HG02623 (cell line): Measurements from ENCODE around the gene RAET1L.
"Not testable (repeated sequence)": the region's sequence is repeated elsewhere in the genome, so short reads cannot be mapped to it uniquely, and the experiment has no call there.

Experiments
- ATAC-seq: cut with Tn5 transposase; IDR thresholded peaks from one replicate; pipeline ENCODE4 v1.9.1; 2021; ENCODE audit warnings: moderate library complexity; ENCODE audit not compliant: unreplicated experiment

The RAET1L gene

DNA sequence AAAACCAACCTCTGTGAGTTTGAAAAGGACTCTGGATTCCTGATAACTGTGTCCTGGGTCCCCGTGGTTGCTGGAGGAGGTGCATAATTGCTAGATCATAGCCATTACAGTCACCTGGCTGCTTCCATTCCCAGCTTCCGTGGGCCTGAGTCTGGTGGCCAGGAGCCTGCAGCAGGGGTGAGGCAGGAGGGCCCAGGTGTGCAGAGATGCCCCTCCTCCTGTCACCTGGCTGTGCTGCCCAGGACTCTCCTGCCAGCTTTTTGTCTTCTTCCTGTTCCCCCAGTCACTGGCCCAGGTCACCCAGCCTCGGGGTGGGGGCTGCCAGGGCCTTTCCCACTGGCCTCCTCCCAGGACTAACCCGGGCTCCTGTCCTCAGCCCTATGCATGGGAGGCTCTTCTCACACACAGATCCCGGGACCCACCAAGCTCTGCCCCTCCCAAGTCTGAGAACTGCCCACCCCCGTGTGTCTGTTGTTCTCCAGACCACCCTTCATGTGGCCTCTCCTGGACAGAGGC, 30.0 kb downstream of the RAET1L start:
- ATAC-seq = no peak

DNA sequence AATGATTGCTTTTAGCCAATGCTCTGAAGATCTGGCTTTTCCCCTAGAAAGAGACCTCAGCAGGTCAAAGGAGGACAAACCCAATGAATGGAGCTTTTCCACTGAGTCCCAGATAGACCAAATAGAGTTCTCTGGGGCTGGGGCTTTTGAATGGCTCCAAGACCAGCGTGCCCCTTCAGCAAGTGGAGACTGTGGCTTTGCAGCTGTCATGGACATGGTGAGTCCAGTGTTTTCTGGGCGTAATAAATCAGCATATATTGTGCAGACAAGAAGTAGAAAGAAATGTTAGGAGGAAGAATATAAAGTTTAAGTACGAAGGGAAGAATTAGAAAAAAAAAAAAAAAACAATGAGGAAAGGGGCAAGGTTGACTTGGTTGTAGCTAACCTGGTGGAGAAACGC, 33.5 kb downstream of the RAET1L start:
- no peak for ATAC-seq

DNA sequence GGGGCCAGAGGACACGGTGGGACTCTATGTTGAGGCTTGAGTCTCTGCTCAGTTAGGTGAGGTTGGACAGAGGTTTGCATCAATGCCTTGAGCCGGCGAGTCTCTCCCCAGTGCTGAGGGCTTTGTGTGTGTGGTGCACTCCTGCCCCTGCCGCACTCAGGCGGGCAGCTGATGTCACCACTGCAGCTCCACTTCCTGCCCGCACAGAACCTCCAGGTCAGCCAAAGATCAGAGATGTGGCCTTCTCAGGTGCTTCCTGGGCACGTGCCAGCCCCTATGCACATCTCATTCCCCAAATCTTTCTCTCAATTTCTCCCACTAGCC, 33.9 kb downstream of the RAET1L start:
- not testable (repeated sequence) for ATAC-seq

DNA sequence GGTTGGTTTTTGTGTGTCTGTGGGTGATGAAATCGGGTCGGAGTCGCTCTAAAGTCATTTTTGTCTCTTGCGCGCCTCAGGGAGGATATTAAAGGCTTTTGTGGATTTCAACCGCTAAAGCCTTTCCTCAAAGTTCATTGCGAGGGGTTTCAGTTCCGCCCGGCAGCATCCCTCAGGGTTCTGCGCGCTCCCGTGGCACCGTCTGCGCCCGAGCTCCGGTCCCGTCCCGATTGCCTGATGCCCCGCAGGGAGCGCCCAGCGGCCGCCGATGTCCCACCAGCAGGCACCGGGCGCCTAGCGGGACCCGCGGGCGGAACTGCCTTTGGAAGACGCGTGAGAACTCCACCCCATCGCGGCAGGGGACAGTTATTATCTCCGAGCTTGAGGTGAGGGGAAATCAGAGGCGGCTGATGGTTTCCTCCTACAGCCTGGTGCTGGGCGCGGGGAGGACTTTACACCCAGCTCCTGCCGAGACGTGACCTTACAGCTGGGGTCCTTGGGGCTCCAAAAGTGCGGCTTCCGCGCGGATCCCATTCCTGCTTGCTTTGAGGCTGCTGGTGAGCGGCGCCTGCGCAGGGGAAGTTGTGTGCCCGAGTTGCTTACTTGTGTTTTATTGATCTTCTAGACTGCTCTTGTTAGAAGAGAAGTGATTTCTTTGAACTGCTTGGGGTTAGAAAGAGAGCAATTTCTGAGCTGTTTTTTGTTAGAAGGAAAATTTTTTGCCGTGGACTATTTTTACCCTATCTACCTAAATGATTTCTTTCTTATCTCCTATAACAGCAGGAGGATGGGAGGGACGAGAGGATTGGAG, 34.5 kb downstream of the RAET1L start:
- no peak for ATAC-seq

DNA sequence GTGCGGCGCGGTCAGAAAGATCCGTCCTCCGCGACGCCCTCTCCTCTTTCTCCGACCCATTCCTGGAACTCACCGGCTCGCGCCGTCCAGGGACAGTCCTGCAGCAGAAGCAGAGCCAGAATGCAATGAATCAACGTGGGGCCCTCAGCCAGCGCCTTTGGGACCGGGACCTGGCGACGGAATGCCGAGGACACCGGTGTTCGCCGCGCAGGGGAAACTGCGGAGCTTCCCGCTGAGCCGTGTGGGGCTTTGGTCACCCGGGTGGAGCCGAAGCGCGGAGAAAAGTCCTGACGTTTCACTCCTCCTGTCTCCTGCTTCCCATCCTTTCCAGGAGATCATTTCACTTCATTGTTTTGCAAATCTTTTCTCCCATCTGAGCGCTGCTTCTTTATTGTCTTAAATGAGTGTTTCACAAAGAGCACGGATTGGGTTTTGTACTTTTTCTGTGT, 35.1 kb downstream of the RAET1L start:
- ATAC-seq = no peak

DNA sequence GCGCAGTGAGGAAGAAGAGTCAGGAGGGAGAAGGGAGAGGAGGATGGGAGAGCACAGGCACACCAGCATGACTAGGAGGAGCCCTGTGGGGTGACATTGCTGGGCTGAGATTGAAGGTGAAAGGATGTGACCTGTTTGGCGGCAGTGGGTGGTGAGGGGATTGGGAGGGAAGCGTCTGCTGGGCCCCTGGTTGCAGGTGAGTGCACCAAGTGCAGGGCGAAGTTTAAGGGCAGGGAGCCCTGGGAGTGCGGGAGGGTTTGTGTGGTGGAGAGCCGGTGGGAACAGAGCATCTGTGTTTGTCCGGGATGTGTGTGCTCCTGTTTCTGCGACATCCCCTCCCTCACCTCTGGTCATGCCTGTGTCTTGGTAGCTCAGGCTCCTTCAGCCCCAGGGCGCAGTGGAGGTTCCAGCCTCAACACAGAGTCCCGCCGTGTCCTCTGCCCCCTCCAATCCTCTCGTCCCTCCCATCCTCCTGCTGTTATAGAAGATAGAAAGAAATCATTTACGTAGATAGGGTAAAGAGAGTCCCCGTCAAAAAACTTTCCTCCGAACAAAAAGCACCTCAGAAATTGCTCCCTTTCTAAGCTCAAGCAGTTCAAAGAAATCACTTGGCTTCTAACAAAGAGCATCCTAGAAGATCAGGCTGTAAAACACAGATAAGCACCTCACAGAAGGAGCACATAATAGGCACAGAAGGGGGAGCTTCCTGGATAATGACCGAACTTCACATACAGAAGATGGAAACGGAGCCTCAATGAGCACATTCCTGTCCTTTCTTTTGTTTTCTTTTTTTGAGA, 36.6 kb downstream of the RAET1L start:
- ATAC-seq = no peak

DNA sequence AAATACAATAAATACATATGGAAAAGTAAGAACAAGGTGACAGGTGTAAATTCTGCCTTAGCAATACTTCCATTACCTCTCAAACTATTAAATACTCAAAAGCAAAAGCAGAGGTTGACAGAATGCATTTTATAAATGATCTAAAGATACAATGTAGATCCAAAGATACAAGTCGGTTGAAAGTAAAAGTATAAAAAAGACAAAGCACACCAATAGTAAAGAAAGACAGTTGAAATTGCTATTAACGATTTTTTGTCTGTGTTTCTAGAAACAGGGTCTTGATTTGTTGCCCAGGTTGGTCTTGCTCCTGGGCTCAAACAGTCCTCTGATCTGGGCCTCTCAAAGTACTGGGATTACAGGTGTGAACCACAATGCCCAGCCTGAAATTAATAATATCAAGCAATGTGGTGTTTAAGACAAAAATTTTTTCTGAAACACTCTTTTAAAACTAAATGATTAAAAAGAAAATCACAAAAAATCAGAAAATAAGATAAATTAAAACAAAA, 37.7 kb downstream of the RAET1L start:
- ATAC-seq = no peak

DNA sequence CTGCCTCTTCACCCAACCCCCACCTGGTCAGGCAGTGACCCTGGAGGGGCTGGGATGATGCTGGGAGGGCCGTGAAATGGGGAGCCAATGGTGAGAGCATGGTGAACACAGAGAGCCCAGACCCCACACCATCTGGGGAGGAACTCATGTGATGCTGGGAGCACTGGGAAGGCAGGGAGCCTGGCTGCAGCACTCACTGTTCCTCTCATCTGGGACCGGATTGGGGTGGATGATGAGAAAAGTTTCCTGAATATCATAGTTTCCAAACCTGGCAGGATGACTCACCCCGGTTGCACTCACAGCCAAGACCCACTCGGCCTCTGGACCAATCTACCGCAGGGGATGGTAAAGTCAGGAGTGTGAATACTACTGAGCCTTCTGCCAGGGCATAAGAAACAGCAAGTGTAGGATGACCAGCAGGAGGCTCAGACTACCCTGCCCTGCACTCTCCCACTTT, 39.8 kb downstream of the RAET1L start:
- ATAC-seq = no peak

DNA sequence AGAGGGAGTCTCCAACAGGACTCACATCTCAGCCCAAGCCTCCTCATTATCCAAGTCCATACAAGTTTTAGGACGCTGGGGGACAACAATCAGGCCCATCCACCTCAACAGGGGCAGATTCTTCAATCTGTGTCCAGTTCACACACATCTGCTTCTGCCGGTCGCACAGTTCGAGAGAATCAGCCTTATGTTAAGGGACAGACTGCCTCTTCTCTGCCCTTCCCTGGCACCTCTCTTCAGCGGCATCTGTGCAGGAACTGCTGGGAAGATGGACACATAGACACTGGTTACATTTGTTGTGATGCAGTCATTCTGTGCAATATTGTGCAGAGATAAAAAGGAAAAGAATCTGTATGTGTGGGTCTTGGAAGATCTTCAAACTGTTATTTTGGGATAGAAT, 40.6 kb downstream of the RAET1L start:
- no peak for ATAC-seq

DNA sequence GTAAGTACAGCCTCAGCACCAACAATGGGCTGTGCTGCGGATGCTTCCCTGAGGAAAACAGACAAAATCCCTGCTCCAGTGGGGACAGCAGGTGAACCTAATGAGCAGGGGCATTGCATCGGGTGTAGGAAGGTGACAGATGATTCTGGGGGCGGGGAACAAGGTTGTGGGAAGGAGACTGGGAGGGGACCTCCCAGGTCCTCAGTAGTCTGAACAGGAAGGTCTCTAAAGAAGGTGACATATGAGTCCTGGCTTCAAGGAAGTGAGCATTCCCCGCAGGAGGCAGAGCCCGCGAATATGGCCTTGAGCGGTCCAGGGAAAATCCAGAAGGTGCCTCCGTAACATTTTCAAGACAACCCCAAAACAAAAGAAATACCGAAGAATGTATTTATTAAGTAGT, 42.2 kb downstream of the RAET1L start:
- no peak for ATAC-seq

DNA sequence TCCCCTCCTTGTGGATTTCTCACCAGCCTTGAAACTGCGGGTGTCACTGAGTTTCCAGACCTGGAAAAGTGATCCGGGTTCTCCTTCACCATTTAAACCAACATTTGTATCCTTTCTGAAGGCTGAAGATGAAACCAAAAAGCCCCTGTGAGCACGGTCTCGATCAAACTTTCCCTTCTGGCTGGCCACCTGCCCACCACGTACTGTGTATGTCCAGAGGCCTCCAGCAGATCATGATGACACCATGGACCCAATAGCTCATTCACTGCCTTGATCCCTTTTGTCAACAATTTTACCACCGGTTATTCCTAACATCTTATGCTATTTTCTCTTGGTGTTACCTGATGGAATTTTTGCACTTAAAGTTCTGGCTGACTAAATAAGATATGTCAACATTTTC, 46.0 kb downstream of the RAET1L start:
- ATAC-seq = no peak

DNA sequence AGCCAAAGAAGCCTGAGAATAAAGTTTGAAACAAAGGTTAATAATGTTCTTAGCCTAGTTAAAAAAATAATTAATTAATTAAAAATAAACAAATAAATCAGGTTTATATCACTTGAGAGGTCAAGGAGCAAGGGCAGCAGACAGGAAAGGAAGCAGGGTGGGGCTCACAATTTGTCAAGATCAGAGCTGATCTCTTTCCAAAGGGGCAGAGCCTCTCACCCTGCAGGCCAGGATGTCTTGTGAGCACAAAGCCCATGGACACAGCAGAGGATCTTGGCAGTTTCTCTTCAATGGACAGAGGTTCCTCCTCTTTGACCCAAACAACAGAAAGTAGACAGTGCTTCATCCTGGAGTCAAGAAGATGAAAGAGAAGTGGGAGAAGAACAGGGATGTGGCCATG, 46.7 kb downstream of the RAET1L start:
- no peak for ATAC-seq

DNA sequence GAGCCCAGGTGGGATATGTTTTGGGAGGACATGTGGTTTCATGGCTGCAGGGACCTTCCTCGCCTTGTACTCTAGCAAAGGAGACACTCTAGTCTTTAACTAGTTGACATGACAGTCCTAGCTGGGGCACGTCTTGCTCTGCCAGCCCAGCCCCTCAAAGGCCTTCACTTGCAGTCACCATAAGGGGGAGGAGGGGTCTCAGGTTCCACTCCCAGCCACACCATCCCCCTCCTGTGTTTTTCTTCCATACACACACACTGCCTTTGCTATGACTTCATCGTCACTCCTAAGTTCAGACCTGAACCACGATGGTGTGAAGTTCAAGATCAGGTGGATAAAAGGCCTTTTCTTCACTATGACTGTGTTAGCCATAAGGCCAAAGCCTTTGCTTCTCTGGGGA, 48.1 kb downstream of the RAET1L start:
- ATAC-seq = no peak

DNA sequence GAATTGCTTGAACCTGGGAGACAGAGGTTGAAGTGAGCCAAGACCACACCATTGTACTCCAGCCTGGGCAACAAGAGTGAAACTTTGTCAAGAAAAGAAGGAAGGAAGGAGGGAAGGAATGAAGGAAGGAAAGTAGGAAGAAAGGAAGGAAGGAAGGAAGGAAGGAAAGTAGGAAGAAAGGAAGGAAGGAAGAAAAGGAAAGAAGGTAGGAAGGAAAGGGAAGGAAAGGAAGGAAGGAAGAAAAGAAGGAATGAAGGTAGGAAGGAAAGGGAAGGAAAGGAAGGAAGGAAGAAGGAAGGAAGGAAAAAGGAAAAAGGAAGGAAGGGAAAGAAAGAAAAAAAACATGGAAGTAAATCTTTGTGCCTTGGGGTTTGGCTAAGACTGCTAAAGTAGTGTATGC, 49.9 kb downstream of the RAET1L start:
- ATAC-seq = no peak

DNA sequence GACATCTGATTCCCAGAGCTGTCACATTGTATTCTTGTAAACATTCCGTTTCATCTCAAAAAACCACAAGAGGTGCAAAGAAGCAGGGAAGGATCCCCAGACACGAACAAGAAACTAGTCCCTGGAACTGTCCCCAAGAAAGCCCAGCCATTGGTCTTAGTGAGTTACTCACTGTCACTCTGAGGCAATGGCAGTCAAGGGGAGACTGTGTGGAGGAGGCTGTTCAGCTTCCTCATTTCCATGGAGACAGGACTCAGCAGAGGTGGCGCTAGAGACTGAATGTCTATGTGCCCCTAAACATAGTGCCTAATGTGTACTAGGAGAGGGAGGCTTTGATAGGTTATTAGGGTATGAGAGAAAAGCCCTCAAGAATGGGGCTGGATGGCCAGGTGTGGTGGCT, 50.5 kb downstream of the RAET1L start:
- ATAC-seq = no peak

DNA sequence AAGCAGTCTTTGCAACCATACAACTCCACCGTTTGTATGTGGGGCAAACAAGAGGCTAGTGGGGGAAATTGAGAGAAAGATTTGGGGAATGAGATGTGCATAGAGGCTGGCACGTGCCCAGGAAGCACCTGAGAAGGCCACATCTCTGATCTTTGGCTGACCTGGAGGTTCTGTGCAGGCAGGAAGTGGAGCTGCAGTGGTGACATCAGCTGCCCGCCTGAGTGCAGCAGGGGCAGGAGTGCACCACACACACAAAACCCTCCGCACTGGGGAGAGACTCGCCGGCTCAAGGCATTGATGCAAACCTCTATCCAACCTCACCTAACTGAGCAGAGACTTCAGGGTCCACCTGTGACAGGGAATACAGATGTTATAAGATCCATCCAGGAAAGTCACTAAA, 50.9 kb downstream of the RAET1L start:
- ATAC-seq = not testable (repeated sequence)

DNA sequence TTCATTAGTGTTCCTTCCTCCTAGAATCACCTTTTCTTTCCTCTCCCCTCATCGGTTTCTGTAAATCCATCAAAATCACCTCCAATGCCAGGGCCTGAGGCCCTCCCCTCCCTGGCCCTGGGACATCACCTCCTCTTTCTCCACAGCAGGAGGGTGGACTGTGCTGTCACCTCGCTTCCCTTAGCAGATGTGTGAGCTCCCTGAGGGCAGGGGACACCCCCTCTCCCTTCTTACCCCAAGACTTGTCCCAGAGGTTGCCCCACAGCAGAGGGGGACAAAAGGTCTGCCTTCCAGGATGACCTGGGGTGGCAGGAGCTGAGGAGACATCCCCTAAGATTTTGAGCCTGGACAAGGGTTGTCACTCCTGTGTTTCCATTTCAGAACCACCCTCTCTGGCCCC, 55.7 kb downstream of the RAET1L start:
- no peak for ATAC-seq

DNA sequence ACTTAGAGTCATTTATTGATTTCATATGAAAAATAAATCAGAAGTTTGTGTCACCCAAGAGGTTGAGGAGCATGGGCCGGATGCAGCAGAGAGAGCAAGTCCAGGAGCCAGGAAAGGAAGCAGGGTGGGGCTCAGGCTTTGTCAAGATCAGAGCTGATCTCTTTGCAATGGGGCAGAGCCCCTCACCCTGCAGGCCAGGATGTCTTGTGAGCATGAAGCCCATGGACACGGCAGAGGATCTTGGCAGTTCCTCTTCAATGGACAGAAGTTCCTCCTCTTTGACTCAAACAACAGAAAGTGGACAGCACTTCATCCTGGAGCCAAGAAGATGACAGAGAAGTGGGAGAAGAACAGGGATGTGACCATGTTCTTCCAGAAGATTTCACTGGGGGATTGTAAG, 56.4 kb downstream of the RAET1L start:
- ATAC-seq = not testable (repeated sequence)
